Peyer's patch (tissue), 4 donors: ENCODE measurements around the gene ATP4A. TPM values are rescaled to one million over a fixed set of nuclear protein-coding genes. Genes with fewer than 3 reads are reported as not detected.

Source experiments
- DNase-seq, 3 donors: peaks; one replicate each; pipeline ENCODE4 v3.0.0-alpha.2; 2017 to 2019
- H3K27ac ChIP-seq, 4 donors: fragments of 200-600 bp; sonication (generic); one replicate each; pipeline ENCODE4 v1.5.1; 2016 to 2019
- H3K27me3 ChIP-seq, 2 donors: fragments of 200-600 bp; sonication (generic); one replicate each; pipeline ENCODE4 v1.5.1; 2019
- H3K36me3 ChIP-seq, 3 donors: fragments of 200-600 bp; sonication (generic); one replicate each; pipeline ENCODE4 v1.5.1; 2016 to 2019
- H3K4me1 ChIP-seq, 4 donors: fragments of 200-600 bp; sonication (generic); one replicate each; pipeline ENCODE4 v1.5.1; 2016 to 2019
- H3K4me3 ChIP-seq, 4 donors: fragments of 200-600 bp; sonication (generic); 1 replicate in 3 of 4; 2 replicates in 1 of 4; pipeline ENCODE4 v1.5.1; 2016 to 2019; ENCODE audit warnings: mild to moderate bottlenecking in 1 of 4
- H3K9me3 ChIP-seq, 4 donors: fragments of 200-600 bp; sonication (generic); one replicate each; pipeline ENCODE4 v1.5.1; 2016 to 2019; ENCODE audit warnings: mild to moderate bottlenecking in 1 of 4
- POLR2A ChIP-seq, 2 donors: fragments of 450-650 bp; IDR thresholded peaks; one replicate each; pipeline ENCODE4 v1.5.1; 2017; ENCODE audit warnings: antibody characterized with exemption in 2 of 2, mild to moderate bottlenecking in 2 of 2, moderate library complexity in 2 of 2
- total RNA-seq, 4 donors: library from RNA; depleted of rRNA; stranded (reverse); fragments of >200 nt; gene quantifications; one replicate each; pipeline ENCODE4 v1.1.0, GENCODE V29; 2016
- TF ChIP-seq, protein P1 (sequence below), 6 experiments: fragments of 450-650 bp in 4 of 6; fragments of 200-600 bp in 2 of 6; sonication (generic) in 1 of 6; IDR thresholded peaks; one replicate each; pipeline ENCODE4 v1.5.1; 2017 to 2019; ENCODE audit warnings: antibody characterized with exemption in 6 of 6, mild to moderate bottlenecking in 3 of 6, moderate library complexity in 1 of 6

ATP4A gene
- total RNA-seq, 4 donors from 2014 or later, result not detected

DNA sequence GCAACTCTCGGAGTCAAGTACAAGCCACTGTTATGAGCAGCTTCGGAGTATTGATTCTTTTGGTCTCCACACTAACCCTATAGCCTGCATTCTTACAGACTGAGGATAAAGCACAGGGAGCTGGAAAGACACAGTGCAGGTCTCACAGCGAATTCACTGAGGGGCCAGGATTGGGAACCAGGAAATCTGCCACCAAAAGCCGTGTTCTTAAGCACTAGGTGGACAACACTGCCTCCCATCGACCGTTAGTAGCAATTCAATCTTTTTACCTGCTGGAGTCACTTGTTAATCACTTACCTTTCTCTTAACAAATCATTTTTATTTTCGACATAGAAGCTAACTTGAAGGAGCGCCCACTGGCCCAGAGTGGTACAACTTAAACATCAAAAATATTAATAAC lies 28.8 kb upstream of the ATP4A start:
- H3K36me3 ChIP-seq, result no peaks in the 10 kb centered on the region
- no peaks in the 10 kb centered on the region for H3K9me3 ChIP-seq
- H3K4me3 ChIP-seq, result no peak overlapping the region
- DNase-seq, result no peak
- H3K27me3 ChIP-seq, result no peaks in the 10 kb centered on the region
- no peak overlapping the region for H3K27ac ChIP-seq
- TF ChIP-seq, protein P1, sequence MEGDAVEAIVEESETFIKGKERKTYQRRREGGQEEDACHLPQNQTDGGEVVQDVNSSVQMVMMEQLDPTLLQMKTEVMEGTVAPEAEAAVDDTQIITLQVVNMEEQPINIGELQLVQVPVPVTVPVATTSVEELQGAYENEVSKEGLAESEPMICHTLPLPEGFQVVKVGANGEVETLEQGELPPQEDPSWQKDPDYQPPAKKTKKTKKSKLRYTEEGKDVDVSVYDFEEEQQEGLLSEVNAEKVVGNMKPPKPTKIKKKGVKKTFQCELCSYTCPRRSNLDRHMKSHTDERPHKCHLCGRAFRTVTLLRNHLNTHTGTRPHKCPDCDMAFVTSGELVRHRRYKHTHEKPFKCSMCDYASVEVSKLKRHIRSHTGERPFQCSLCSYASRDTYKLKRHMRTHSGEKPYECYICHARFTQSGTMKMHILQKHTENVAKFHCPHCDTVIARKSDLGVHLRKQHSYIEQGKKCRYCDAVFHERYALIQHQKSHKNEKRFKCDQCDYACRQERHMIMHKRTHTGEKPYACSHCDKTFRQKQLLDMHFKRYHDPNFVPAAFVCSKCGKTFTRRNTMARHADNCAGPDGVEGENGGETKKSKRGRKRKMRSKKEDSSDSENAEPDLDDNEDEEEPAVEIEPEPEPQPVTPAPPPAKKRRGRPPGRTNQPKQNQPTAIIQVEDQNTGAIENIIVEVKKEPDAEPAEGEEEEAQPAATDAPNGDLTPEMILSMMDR (IDR thresholded peaks at IDR 0.05), result peak in 5 of 6 experiments; percentile 18 to 43 (median 38)
- no peak for TF ChIP-seq POLR2A (IDR thresholded peaks at IDR 0.05)
- no peaks in the 10 kb centered on the region for H3K4me1 ChIP-seq

DNA sequence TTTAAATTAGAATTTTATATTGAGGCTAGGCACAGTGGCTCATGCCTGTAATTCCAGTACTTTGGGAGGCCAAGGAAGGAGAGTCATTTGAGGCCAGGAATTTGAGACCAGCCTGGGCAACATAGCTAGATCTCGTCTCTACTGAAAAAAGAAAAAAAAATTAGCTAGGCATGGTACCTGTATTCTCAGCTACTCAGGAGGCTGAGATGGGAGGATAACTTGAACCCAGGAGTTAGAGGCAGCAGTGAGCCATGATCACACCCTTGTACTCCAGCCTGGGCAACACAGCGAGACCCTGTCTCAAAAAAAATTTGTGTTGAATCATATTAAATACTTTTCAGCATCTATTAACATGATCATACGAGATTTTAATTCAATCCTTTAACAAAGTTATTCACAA lies 27.4 kb upstream of the ATP4A start:
- no peak for TF ChIP-seq POLR2A (IDR thresholded peaks at IDR 0.05)
- TF ChIP-seq, protein P1 (IDR thresholded peaks at IDR 0.05), result no peak
- Histone ChIP-seq H3K27me3 (no peaks in the 10 kb centered on the region), H3K4me1 (no peaks in the 10 kb centered on the region), H3K27ac (no peak overlapping the region), H3K4me3 (no peak overlapping the region), H3K9me3 (no peaks in the 10 kb centered on the region), H3K36me3 (no peaks in the 10 kb centered on the region)
- DNase-seq, result no peak

DNA sequence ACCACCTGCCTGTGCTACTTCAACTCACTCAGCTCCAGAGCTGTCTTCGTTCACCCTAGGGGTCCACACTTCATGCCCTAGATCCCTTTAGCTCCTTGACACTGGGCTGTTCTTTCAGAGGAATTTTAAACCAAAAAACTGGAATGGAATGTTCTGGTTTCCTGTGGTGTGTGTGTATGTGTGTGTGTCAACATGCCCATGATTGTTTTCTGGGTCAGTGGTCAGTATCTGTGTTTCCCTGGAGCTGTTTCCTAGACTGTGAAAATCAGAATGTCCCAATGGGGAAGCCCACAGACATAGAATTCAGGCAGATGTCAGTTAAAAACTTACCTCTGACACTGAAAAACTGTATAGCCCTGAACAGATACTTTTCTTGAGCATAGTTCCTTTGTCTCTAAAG lies 23.9 kb upstream of the ATP4A start:
- no peaks in the 10 kb centered on the region for H3K9me3 ChIP-seq
- TF ChIP-seq POLR2A (IDR thresholded peaks at IDR 0.05), result no peak
- TF ChIP-seq, protein P1 (IDR thresholded peaks at IDR 0.05), result no peak
- no peak overlapping the region for H3K27ac ChIP-seq
- no peak for DNase-seq
- H3K36me3 ChIP-seq, result no peaks in the 10 kb centered on the region
- H3K27me3 ChIP-seq, result no peaks in the 10 kb centered on the region
- no peak overlapping the region for H3K4me3 ChIP-seq
- no peaks in the 10 kb centered on the region for H3K4me1 ChIP-seq

DNA sequence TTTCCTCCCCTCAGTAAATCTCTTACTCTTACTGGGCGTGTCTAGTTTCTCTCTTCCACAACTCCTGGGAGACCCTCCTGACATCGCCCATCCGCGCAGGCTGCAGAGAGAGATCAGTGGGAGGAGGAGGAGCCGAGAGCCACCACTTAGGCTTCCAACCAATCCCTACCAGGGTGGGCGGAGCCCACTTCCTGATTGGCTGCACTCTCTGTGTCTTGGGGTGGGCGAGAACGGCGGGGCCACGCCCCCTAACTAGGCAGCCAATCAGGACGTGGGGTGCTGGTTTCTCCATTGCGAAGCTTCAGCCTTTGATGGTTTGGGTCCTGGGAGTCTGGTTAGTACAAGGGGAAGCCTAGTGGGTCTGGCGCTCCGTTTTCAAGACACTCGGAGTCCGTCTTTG lies 22.4 kb upstream of the ATP4A start, which contains the start of gene PMIS2:
TSS of gene PMIS2 (plus strand) at position 326 of the 400 bp plus-strand sequence. CDS start 87 bp downstream, outside the sequence.
- no peaks in the 10 kb centered on the region for H3K27me3 ChIP-seq
- no peak within 1 kb of the TSS for H3K27ac ChIP-seq
- no peaks in the 10 kb centered on the region for H3K4me1 ChIP-seq
- no peaks in the 10 kb centered on the region for H3K36me3 ChIP-seq
- TF ChIP-seq, protein P1 (IDR thresholded peaks at IDR 0.05), result no peak
- no peak for TF ChIP-seq POLR2A (IDR thresholded peaks at IDR 0.05)
- no peak within 1 kb of the TSS for H3K4me3 ChIP-seq
- H3K9me3 ChIP-seq, result no peaks in the 10 kb centered on the region
- DNase-seq, result no peak

DNA sequence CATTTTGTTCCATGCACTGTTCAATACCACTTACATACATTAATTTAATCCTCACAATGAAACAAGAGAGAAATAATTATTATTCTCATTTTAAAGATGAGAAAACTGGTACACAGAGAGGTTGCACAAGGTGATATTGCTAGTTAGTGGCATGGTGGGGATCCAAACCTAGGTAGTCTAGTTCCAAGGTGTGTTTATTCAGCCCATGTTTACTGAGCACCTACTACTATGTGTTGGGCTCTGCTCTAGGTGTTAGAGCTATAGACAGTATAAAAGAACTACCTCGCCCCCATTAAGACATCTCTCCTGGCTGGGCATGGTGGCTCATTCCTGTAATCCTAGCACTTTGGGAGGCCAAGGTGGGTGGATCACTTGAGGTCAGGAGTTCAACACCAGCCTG lies 19.3 kb upstream of the ATP4A start:
- Histone ChIP-seq H3K27ac (no peak overlapping the region), H3K27me3 (no peaks in the 10 kb centered on the region), H3K4me1 (no peaks in the 10 kb centered on the region), H3K36me3 (no peaks in the 10 kb centered on the region), H3K4me3 (no peak overlapping the region), H3K9me3 (no peaks in the 10 kb centered on the region)
- no peak for DNase-seq
- no peak for TF ChIP-seq POLR2A (IDR thresholded peaks at IDR 0.05)
- TF ChIP-seq, protein P1 (IDR thresholded peaks at IDR 0.05), result no peak

DNA sequence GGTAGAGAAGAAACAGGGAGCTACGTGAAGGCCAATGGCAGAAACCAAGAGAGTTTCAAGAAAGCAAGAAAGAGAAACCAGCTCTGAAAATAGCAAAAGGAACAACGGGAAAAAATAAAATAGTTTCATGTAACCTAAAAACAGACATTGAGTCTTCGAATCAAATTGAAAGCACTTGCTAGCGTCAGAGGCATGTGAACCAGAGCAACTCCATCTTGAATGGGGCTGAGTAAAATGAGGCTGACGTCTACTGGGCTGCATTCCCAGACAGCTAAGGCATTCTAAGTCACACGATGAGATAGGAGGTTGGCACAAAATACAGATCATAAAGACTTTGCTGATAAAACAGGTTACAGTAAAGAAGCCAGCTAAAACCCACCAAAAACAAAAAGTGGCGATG lies 15.2 kb upstream of the ATP4A start:
- DNase-seq, result no peak
- Histone ChIP-seq H3K4me3 (no peak overlapping the region), H3K36me3 (no peaks in the 10 kb centered on the region), H3K9me3 (peaks cover 0 to 20% (median 4%) of the 10 kb centered on the region in 4 donors), H3K4me1 (no peaks in the 10 kb centered on the region), H3K27me3 (no peaks in the 10 kb centered on the region), H3K27ac (no peak overlapping the region)
- TF ChIP-seq POLR2A (IDR thresholded peaks at IDR 0.05), result no peak
- TF ChIP-seq, protein P1 (IDR thresholded peaks at IDR 0.05), result no peak
